ENCODE data around the gene LELP1. TPM values are rescaled to one million over a fixed set of nuclear protein-coding genes. Genes with fewer than 3 reads are reported as not detected.

The LELP1 gene
- total RNA-seq, result not detected in 2 replicates

GRCh38 chr1:153203130-153203529, at the start of gene LELP1:
Gene LELP1 (plus strand): TSS chr1:153203430. CDS start chr1:153204708, 1,278 bp downstream.

GRCh38 chr1:153217212-153217611, 14.0 kb downstream of the LELP1 start, which contains the start of gene PRR9:
Gene PRR9 (plus strand): TSS chr1:153217584. CDS start chr1:153218145, 561 bp downstream.

Other genes with a start within 250 kb of the LELP1 start
- gene SPRR4, start 232.8 kb upstream of the LELP1 start, total RNA-seq, result not detected in 2 replicates
- not detected in 2 replicates for gene SPRR1A, start 219.3 kb upstream of the LELP1 start, total RNA-seq
- gene SPRR3, start 201.7 kb upstream of the LELP1 start, total RNA-seq, result not detected in 2 replicates
- not detected in 2 replicates for gene SPRR1B, start 172.2 kb upstream of the LELP1 start, total RNA-seq
- gene SPRR2D, start 162.3 kb upstream of the LELP1 start, total RNA-seq, result not detected in 2 replicates
- gene SPRR2A, start 145.9 kb upstream of the LELP1 start, total RNA-seq, result not detected in 2 replicates
- not detected in 2 replicates for gene SPRR2B, start 131.8 kb upstream of the LELP1 start, total RNA-seq
- gene SPRR2E, start 108.9 kb upstream of the LELP1 start, total RNA-seq, result not detected in 2 replicates
- gene SPRR2F, start 89.9 kb upstream of the LELP1 start, total RNA-seq, result not detected in 2 replicates
- gene SPRR2G, start 52.5 kb upstream of the LELP1 start, total RNA-seq, result not detected in 2 replicates
- not detected in 2 replicates for gene PRR9, start 14.2 kb downstream of the LELP1 start, total RNA-seq
- gene LORICRIN, start 56.3 kb downstream of the LELP1 start, total RNA-seq, result not detected in 2 replicates
- not detected in 2 replicates for gene PGLYRP3, start 109.5 kb downstream of the LELP1 start, total RNA-seq
- gene PGLYRP4, start 145.4 kb downstream of the LELP1 start, total RNA-seq, result not detected in 2 replicates
- not detected in 2 replicates for gene S100A9, start 154.4 kb downstream of the LELP1 start, total RNA-seq
- not detected in 2 replicates for gene S100A12, start 172.2 kb downstream of the LELP1 start, total RNA-seq
- not detected in 2 replicates for gene S100A8, start 187.6 kb downstream of the LELP1 start, total RNA-seq
- gene S100A7A, start 213.1 kb downstream of the LELP1 start, total RNA-seq, result not detected in 2 replicates